MG63 (cell line): ENCODE measurements around the gene CLCF1. TPM values are rescaled to one million over a fixed set of nuclear protein-coding genes. Genes with fewer than 3 reads are reported as not detected.

Experiments
- DNase-seq: peaks from one replicate; pipeline ENCODE4 v3.0.0-alpha.2; 2020
- H3K27me3 ChIP-seq: fragments of 250-450 bp; sonication (Bioruptor Pico); 2 replicates; pipeline ENCODE4 v1.5.1; 2020; ENCODE audit warnings: mild to moderate bottlenecking, moderate library complexity
- H3K36me3 ChIP-seq: fragments of 250-450 bp; sonication (Bioruptor Pico); 2 replicates; pipeline ENCODE4 v1.5.1; 2020; ENCODE audit warnings: mild to moderate bottlenecking, moderate library complexity
- H3K4me3 ChIP-seq: fragments of 250-450 bp; sonication (Bioruptor Pico); 2 replicates; pipeline ENCODE4 v1.5.1; 2020; ENCODE audit warnings: mild to moderate bottlenecking, moderate library complexity
- H3K9me3 ChIP-seq: fragments of 250-450 bp; sonication (Bioruptor Pico); 2 replicates; pipeline ENCODE4 v1.5.1; 2020; ENCODE audit warnings: mild to moderate bottlenecking, moderate library complexity
- total RNA-seq: library from RNA; depleted of rRNA; stranded (reverse); fragments of >200 nt; shearing (Covaris generic); gene quantifications from 2 replicates; pipeline ENCODE4 v1.2.3, GENCODE V29; 2014; ENCODE audit warnings: low replicate concordance; rRNA removed

Gene CLCF1
- total RNA-seq: 6.4 and 7.7 TPM in 2 replicates

DNA sequence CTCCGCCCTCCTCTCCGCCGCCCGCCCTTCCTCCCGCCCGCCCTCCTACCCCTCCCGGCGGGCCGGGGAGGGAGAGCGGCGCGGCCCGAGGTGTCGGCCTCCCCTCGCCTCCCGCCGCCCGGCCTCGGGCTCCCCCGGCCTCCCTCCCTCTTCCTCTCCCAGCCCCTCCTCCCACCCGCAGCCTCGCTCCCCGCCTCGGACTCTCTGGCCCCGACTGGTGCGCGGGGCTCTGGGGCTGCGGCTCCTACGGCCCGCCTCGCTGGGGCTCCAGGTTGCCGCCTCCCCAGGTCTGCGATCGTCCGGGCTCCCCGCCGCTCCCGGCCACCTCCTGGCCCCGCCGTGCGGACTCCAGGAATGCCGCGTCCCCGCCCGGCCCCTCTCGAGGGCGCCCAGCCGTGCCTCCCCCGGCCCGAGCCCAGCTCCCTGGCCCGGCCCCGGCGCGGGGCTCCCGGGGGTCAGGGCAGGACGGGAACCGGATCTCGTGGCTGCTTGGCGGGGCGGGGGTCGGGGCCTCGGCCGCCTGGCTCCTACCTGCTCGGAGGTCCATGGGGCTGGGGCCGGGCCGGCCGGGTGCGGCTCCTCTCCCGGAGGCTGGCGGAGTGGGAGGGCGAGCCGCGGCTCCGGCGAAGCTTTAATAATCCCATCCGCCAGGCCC lies at the start of gene CLCF1:
TSS of gene CLCF1 (minus strand) at position 606 of the 655 bp plus-strand sequence. CDS start at position 547, 59 bp downstream.
- no peaks in the 10 kb centered on the region for H3K9me3 ChIP-seq
- H3K27me3 ChIP-seq: no peaks in the 10 kb centered on the region
- H3K4me3 ChIP-seq: peak within 1 kb of the TSS; percentile 63
- peaks cover 16% of the 10 kb centered on the region for H3K36me3 ChIP-seq
- peak; percentile 58 for DNase-seq

DNA sequence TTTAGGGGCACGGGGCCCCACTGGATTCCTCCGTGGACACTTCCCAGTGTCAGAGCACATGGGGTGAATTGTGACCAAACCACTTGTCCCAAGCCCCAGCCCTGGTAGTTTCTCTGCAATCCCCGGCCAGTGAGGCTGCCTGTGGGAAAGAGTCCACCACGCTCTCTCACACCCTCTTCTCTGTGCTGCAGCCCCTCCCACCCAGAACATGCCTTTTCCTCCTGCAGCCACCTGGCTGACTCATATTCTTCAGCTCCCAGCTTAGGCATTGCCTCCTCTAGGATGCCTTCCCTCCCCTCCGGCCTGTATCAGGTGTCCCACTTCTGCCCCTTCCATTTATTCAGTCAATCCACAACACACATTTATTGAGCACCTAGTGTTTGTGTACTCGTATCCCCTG lies 49.5 kb upstream of the CLCF1 start:
- Histone ChIP-seq H3K27me3 (no peaks in the 10 kb centered on the region), H3K4me3 (no peak overlapping the region), H3K9me3 (no peaks in the 10 kb centered on the region), H3K36me3 (no peaks in the 10 kb centered on the region)
- no peak for DNase-seq

DNA sequence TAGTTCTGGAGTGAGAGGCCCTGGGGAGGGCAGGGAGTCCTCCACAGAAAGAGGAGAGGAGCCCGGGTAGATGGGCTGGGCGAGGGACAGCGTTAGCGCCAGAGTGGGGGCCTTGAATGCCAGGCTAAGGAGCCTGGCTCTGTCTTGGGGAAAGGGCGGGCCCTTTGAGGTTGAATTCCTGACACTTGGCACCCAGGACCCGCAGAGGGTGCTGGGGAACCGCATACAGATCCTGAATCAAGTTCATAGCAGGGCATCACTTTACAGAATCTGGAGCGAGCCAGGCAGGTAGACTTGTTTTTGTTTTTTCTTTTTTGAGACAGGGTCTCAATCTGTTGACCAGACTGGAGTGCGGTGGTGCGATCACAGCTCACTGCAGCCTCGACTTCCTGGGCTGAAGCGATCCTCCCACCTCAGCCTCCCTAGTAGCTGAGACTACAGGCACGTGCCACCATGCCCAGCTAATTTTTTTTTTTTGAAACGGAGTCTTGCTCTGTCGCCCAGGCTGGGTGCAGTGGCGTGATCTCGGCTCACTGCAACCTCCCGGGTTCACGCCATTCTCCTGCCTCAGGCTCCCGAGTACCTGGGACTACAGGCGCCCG lies 48.1 kb upstream of the CLCF1 start:
- no peak for DNase-seq
- Histone ChIP-seq H3K4me3 (peak overlapping the region; percentile 35), H3K27me3 (no peaks in the 10 kb centered on the region), H3K36me3 (no peaks in the 10 kb centered on the region), H3K9me3 (no peaks in the 10 kb centered on the region)

DNA sequence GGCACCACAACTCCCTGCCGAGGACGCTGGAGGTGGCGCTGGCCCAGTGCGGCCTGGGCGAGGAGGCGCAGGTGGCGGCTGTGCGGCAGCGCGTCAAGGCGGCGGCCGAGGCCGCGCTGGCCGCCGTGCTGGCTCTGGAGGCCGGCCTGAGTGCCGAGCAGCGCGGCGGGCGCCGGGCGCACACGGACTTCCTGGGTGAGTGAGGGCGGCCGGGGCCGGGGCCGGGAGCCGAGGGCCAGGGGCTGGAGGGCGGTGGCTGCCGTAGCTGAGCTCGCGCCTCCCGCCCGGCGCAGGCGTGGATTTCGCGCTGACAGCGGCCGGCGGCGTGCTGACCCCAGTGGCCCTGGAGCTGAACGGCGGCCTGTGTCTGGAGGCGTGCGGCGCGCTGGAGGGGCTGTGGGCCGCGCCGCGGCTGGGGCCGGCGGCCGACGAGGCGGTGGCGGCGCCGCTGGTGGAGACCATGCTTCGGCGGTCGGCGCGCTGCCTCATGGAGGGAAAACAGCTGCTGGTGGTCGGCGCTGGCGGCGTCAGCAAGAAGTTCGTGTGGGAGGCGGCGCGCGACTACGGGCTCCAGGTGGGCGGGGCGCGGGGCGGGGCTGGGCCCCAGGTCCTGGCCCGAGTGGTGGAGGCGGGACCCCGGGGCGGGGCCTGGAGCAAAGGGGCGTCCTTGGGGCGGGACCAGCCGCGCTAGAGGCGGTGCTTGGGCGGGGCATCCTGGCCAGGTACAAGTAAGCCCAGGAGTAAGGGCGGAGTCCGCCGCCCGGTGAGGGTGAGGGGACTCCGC lies 47.4 kb upstream of the CLCF1 start:
- no peaks in the 10 kb centered on the region for H3K9me3 ChIP-seq
- H3K36me3 ChIP-seq: no peaks in the 10 kb centered on the region
- DNase-seq: peak; percentile 89
- no peaks in the 10 kb centered on the region for H3K27me3 ChIP-seq
- H3K4me3 ChIP-seq: peak overlapping the region; percentile 35

DNA sequence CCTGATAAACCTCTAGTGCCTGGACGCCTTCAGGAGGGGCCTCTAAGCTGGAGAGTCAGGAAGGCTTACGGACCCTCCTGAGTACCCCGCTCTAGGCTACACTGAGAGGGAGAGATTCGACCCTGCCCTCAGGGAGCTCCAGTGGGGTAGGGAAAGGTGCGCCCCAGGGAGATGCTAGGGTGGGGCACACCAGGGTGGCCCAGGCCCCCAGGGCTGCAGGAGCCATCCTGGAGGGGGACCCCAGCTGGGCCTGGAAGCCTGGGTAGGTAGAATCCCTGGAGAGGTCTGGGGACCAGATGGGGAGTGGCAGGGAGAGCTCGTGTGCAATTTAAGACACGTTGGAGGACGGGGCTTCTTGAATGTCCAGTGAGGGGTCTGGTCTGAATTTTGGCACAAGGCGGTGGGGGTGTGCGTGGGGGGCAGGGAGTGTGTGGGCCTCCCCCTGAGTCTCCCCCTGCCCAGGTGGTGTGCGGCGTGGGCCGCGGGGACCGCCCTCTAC lies 46.8 kb upstream of the CLCF1 start:
- H3K9me3 ChIP-seq: no peaks in the 10 kb centered on the region
- no peaks in the 10 kb centered on the region for H3K27me3 ChIP-seq
- no peak for DNase-seq
- H3K36me3 ChIP-seq: no peaks in the 10 kb centered on the region
- H3K4me3 ChIP-seq: peak overlapping the region; percentile 35

DNA sequence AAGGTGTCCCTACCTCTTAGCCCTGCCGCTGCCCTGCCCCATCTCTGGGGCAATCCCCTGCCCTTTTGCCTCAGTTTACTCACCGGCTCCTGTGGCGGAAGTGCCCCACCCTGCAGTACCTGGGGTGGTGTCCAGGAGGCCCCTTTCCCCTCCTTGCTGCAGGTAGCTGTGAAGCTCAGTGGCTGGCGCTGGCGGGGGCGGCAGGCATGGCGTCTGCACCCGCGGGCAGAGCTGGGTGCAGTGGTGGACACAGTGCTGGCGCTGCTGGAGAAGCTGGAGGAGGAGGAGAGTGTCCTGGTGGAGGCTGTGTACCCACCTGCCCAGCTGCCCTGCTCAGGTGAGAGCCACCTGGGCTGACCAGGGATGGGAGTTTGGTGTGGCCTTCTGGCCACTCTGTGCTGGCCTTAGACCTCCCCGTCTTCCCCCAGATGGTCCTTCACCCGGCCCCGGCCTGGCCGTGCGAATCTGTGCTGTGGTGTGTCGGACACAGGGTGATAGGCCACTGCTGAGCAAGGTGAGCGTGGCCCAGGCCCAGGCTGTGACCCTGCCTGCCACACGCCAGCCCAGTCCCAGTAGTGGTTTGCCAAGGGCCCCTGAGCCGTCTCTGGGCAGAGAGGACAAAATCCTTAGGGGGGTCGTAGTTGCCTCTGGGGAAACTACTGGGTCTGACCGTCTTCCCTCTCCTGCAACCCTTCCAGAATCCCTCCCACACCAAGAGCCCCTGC lies 46.1 kb upstream of the CLCF1 start:
- Histone ChIP-seq H3K27me3 (no peaks in the 10 kb centered on the region), H3K9me3 (no peaks in the 10 kb centered on the region), H3K36me3 (no peaks in the 10 kb centered on the region), H3K4me3 (no peak overlapping the region)
- no peak for DNase-seq

DNA sequence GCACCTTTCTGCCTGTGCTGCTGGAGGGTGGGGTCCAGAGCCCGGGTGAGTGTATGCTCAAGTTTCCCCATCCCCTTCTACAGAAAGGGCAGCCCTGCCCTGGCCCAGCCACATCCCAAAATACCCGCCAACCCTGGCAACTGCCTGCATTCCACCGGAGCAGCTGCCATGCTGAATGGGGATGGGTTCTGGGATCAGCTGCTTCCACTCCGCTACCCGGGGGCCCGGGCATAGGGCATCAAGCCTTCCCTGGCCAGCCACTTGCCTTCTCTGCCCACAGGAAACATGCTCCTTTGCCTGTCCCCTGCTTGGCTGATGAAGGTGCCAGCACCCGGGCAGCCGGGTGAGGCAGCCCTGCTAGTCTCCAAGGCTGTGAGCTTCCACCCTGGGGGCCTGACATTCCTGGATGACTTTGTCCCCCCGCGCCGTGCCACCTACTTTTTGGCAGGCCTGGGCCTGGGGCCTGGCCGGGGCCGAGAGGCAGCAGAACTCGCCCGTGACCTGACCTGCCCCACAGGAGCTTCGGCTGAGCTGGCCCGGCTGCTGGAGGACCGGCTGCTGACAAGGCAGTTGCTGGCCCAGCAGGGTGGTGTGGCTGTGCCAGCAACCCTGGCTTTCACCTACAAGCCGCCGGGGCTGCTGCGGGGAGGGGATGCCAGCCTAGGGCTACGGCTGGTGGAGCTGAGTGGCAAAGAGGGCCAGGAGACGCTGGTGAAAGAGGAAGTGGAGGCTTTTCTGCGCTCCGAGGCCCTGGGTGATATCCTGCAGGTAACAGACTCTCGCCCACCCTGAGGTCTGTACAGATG lies 45.3 kb upstream of the CLCF1 start:
- H3K4me3 ChIP-seq: no peak overlapping the region
- no peaks in the 10 kb centered on the region for H3K9me3 ChIP-seq
- H3K36me3 ChIP-seq: no peaks in the 10 kb centered on the region
- H3K27me3 ChIP-seq: no peaks in the 10 kb centered on the region
- DNase-seq: peak; percentile 85

DNA sequence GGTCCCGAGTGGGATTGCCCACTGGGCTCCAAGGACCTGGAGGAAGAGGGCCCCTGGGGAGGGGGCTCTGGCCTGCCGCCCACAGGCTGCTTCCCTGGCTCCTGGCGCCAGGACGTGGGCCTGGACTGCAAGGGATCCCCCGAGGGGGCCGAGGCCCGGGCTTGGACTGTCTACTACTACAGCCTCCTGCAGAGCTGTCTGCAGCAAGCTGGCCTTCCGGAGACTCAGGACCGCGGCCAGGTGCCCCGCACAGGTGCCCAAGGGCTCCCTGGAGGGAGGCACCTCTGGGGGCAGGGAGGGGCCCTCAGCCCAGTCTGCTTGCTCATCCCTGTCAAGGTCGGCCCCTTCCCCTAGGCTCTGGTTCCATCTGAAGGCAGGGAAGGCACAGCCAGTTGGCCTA lies 44.0 kb upstream of the CLCF1 start:
- H3K4me3 ChIP-seq: no peak overlapping the region
- no peaks in the 10 kb centered on the region for H3K36me3 ChIP-seq
- no peaks in the 10 kb centered on the region for H3K27me3 ChIP-seq
- H3K9me3 ChIP-seq: no peaks in the 10 kb centered on the region
- no peak for DNase-seq

DNA sequence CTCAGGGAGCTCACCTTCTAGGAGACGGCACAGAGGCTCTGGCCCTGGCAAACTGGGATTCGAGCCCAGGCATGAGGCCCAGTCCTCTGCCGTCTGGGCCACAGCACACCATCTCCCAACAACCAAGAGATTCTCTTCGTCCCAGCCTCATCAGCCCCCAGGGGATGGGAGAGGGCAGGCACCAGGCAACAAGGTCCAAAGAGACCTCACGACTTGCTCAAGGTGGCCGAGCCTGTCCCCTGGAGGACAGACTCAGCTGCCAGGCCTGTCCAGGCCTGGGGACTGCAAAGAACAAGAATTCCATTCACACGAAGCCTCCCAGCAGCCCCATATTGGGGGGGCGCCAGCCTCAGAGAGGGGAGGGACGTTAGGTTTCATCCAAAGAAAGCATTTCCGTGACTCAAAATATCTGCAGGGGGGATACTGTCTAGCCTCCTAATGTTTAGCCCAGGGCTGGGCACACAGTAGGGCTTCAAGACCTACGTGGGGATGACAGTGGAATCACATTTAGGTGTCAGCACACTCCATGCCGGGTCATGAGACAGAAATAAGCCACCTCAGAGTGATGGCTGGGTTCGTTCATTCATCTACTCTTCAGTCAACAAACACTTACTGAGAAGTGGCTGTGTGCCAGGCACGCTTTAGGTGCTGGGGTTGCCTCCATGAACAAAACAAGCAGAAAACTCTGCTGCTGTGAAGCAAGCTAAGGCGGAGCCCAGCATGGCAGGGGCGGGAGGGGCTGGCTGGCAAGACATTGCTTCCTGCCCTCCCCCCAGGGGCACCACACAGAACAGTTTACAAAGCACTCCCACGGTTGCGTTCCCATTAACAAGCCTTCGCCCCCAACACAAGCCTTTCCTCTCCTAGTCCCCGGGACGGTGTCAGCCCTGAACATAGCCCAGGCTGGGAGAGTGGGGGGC lies 43.3 kb upstream of the CLCF1 start:
- H3K9me3 ChIP-seq: no peaks in the 10 kb centered on the region
- no peak overlapping the region for H3K4me3 ChIP-seq
- H3K27me3 ChIP-seq: no peaks in the 10 kb centered on the region
- peak; percentile 61 for DNase-seq
- H3K36me3 ChIP-seq: no peaks in the 10 kb centered on the region

DNA sequence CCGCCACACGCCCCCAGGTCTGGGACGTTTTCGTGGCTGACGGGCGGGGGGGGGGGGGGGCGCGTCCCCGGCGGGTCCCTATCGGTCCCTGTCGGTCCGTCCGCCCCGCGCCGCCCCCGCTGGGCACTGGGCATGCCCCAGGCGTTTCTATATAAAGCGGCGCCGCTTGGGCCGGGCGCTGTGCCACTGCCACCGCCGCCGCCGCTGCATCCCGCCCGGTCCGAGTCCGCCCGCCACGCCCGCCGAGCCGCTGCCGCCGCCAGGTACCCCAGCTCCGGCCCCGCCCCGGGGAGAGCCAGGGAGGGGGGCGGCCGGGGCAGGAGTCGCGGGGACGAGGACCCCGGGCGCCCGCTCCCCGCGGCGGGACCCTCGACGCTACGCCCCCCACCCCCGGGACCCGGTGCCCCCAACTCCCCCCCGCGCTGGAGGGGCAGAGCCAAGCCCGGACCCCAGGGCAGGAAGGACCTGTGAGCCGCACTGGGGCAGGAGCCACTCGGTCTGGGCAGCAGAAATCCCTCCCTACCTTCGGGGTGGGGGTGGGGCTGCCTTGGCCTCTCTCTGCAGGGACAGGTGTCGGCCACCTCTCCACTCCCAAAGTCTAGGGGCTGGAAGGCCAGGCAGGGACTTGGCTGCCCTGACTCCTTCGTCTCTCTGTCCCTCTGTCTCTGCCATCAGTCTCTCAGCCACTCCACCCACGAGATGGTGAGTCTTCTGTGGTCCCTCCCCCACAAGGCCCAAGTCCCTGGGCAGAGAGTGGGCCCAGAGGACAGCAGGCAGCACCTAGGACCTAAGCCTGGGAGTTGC lies 42.3 kb upstream of the CLCF1 start, which contains the start of gene CARNS1:
TSS of gene CARNS1 (plus strand) at position 178 of the 804 bp plus-strand sequence. CDS start at position 700, 522 bp downstream.
- Histone ChIP-seq H3K4me3 (no peak within 1 kb of the TSS), H3K36me3 (no peaks in the 10 kb centered on the region), H3K27me3 (no peaks in the 10 kb centered on the region), H3K9me3 (no peaks in the 10 kb centered on the region)
- no peak for DNase-seq

DNA sequence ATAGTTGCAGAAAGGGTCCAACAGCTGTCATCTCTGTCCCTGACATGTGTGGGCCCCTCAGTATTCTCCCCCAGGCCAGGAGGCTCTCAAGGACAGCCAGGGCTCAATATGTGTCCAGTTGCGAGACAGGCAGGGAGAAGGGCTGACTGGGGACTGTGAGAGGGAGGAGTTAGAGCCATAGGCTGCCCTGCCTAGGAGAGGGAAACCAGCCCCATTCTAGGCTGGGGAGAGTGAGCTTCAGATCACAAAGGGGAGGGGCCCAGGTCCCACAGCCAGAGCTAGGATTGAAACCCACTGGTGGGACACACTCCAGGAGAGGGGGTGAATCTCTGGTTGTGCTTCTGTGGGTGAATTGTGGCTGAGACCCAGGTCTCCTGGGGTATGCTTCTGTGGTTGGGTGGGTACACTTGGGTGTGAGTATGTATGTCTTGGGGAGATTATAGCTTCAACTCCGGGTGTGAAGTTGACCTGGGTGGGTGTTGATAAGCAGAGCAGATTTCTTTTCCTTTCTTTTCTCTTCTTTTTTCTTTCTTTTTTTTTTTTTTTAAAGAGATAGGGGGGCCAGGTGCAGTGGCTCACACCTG lies 40.0 kb upstream of the CLCF1 start:
- Histone ChIP-seq H3K9me3 (no peaks in the 10 kb centered on the region), H3K4me3 (no peak overlapping the region), H3K36me3 (no peaks in the 10 kb centered on the region), H3K27me3 (no peaks in the 10 kb centered on the region)
- no peak for DNase-seq

DNA sequence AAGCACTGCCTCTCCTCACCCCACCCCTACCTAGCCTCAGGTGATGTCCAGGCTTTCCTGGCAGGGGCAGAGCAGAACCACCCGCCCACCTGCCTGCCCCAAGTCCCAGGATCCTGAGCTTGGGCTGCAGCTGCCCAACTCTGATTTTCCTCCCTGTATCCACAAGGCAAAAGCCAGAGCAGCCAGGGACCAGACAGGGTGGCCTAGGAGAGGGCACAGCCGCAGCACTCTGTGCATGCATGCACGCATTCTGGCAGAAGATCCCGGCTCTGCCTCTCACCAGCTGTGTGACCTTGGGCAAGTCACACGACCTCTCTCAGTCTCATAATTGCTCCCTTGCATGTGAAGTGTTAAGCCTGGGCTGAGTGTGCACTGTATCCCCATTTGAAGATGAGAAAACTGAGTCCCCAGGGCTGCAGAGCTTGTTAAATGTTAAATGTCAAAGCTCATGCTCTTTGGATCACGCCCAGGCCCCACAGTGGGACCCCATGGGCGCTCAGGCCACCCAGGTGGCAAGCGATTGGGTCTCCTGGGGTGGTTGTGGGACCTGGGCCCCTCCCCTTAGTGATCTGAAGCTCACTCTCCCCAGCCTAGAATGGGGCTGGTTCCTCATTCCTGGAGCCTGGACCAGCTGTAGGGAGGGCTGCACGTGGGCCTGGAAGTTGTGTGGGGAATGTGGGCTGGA lies 39.2 kb upstream of the CLCF1 start:
- Histone ChIP-seq H3K9me3 (no peaks in the 10 kb centered on the region), H3K27me3 (no peaks in the 10 kb centered on the region), H3K36me3 (no peaks in the 10 kb centered on the region), H3K4me3 (no peak overlapping the region)
- DNase-seq: no peak

DNA sequence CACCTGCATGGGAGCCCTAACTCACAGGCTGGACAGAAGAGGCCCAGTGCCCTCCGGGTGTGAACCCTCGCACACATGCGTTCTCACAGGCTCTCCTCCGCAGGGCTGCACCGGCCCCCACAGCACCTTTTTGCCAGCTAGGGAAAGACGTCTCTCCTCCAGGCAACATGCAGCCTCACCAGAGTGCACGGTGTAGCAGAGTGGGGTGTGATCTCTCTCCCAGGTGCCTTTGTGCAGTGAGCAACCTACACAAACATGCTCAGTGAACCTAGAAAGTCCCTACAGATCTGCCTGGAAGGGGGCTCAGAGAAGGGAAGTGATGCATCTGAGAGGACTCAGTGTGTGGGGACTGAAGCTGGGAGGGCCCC lies 38.4 kb upstream of the CLCF1 start:
- no peak for DNase-seq
- H3K9me3 ChIP-seq: no peaks in the 10 kb centered on the region
- no peaks in the 10 kb centered on the region for H3K36me3 ChIP-seq
- H3K4me3 ChIP-seq: no peak overlapping the region
- H3K27me3 ChIP-seq: no peaks in the 10 kb centered on the region
